Measurements from ENCODE around the gene TTC21A.

TTC21A gene

DNA sequence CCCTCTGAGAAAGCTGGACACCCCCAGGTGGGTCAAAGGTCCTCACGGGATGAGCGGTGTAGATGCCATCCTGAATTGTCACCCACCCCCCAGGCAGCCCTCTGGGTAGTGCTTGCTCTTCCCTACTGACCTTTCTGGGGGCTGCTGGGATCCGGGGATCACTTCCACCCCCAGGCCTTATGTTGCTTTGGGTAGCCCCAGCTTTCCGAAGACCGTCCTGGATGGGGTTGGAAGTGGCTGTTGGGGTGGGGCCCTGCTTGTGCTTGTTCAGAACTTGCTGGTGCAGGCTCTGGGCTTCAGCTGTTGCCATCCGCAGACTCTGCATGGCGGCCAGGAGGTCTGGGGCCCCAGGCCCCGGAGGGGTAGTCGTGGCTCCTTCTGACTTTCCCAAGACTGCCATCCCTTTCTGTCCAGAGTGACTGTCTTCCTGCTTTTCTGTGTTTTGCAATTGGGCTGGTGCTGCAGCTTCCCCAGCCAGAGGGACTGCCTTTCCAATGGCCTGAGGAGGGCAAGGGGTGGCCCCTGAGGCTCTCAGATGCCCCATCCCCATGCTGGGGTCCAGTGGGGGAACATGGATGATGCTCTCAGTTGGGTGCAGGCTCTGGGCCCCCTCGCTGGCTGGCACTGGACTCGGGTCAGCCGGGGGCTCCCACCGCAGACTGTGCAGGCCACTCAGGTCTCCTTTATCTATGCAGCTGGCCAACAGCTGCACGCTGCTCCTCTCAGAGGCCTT is 78.6 kb downstream of the TTC21A start:
- TF ChIP-seq, protein P1, sequence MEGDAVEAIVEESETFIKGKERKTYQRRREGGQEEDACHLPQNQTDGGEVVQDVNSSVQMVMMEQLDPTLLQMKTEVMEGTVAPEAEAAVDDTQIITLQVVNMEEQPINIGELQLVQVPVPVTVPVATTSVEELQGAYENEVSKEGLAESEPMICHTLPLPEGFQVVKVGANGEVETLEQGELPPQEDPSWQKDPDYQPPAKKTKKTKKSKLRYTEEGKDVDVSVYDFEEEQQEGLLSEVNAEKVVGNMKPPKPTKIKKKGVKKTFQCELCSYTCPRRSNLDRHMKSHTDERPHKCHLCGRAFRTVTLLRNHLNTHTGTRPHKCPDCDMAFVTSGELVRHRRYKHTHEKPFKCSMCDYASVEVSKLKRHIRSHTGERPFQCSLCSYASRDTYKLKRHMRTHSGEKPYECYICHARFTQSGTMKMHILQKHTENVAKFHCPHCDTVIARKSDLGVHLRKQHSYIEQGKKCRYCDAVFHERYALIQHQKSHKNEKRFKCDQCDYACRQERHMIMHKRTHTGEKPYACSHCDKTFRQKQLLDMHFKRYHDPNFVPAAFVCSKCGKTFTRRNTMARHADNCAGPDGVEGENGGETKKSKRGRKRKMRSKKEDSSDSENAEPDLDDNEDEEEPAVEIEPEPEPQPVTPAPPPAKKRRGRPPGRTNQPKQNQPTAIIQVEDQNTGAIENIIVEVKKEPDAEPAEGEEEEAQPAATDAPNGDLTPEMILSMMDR (IDR thresholded peaks at IDR 0.05; ENCODE audit: insufficient read depth, missing control alignments), result no peak
- DNase-seq (ENCODE audit: insufficient read length, low spot score) (no peak), FAIRE-seq (no peak)

DNA sequence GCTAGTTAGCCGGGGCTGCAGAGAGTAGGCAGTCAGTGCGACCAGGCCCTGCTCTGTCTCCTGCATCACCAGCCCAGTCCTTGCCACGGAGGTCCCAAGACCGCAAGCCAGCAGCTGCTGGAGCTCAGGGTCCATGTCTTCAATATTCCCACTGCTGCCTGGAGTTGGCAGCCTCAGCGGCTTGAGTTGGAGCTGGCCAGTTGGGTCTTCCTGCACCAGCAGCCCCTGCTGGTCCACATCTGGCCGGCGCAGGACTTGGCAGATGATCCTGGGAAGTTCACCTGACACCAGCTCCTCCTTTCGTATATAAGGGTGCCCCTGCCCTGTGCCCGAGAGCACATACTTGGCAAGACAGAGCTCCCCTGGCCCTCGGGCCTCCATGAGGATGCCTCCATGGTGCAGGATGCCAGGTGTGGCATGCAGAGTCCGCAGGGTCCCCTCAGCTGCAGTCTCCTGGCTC is 79.2 kb downstream of the TTC21A start:
- TF ChIP-seq, protein P1 (IDR thresholded peaks at IDR 0.05; ENCODE audit: insufficient read depth, missing control alignments), result no peak

DNA sequence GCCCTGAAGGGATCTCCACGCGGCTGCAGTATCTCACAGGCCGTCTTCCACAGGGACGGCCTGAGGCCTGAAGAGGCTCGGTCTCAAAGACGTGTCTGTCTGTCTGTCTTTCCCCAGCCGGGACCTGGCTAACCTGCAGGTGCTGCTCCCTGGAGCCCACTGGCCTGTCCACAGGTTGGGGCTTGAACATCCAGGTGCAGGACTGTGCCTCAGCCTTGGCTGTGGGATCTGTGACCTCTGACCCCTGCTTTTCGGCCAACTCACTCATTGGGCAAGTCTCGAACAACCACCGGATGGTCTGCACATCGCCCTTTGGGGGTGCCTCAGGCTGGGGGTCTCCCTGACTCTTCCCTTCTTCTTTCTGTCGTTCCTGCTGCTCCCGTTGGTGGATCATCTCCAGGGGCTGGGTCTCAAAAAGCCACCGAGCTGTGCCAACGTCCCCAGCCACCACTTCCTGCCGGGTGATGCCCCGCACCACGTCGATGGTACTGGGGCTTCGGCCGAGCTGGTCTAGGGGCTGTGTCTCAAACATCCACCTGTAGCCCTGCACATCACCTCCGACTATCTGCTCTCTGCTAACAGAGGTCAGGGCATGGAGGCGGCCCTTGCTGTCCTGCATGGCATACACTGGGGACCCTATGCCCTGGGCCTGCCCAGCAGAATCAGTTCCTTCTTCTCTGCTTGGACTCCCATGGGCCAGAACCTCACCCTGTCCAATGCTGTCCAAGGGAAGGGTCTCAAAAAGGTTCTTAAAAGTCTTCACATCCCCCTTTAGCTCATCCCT is 80.1 kb downstream of the TTC21A start:
- DNase-seq (ENCODE audit: insufficient read length, low spot score) (no peak), FAIRE-seq (no peak)
- TF ChIP-seq, protein P1 (IDR thresholded peaks at IDR 0.05; ENCODE audit: insufficient read depth, missing control alignments), result no peak

More for the DNA sequence above, 79.2 kb downstream of the TTC21A start:
- no peak for DNase-seq (ENCODE audit: insufficient read length, low spot score)
- FAIRE-seq, result no peak

Data from D721Med (cell line).